GM13976 (cell line): ENCODE data around the gene ATP5F1D.
A peak's percentile ranks its signal among the peaks of the same experiment; 100 is the strongest.

Experiments used
- DNase-seq: peaks from one replicate; pipeline ENCODE4 v3.0.0; 2012; ENCODE audit warnings: low spot score
- CTCF ChIP-seq: IDR thresholded peaks from 2 replicates; pipeline ENCODE4 v1.5.1; 2012; ENCODE audit warnings: borderline replicate concordance, mild to moderate bottlenecking; ENCODE audit not compliant: insufficient read depth; ENCODE audit errors: extremely low read depth, missing control alignments, control extremely low read depth
- in situ Hi-C: fragments of 300-500 bp; cut with MboI; formaldehyde crosslinking; loops from one replicate; pipeline ENCODE4 v1.12.0; 2022; ENCODE audit warnings: low sequenced_read_pairs, mixed read lengths, inconsistent platforms; ENCODE audit not compliant: unreplicated experiment

ATP5F1D gene

DNA sequence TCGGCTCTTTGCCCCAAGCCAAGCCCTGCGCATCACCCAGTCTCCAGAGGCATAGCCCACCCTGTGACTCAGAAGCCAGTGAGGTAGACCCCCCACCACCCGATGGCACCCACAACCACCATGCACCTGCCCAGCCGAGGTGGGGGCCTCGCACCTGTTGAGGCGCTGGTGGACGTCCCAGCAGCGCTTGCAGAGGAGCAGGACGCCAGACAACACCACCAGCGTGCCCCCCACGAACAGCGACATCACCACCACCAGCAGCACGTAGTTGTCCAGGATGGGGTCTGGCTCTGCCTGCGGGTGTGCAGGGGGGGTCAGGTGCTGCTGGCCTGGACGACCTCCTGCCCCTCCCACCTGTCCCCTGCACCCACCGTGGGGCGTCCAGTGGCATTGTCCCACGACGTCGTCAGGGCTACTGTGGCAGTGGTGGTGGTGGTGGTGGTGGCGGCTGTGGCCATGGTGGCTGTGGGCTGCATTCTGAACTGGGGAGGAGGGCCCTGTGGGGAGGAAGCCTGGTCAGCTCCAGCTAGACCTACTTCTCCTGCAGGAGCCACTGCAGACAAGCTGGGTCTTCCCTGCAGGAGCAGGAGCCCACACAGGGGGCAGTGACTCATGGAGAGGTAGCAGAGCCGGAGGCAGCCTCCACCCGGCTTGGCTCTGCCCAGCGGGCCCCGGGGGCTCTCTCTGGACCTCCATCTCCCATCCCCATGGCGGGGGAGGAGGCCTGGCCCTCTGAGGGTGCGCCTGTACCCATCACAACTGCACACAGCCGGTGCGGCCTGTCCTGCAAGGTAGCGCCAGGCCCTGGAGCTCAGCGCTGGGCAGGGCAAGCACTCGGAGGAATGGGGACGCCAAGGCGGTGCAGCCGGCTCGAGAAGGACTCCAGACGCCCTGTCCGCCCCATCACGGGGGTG, 5.7 kb upstream of the ATP5F1D start:
- no peak for TF ChIP-seq CTCF
- in situ Hi-C loops: no loop called here
- no peak for DNase-seq

- in situ Hi-C loops: no loop called here
- no peak for DNase-seq
Observed at GRCh38 chr19:1236576-1236975, 5.0 kb upstream of the ATP5F1D start.

GRCh38 chr19:1237027-1237659, 4.4 kb upstream of the ATP5F1D start:
- in situ Hi-C loops: no loop called here
- no peak for TF ChIP-seq CTCF
- DNase-seq: no peak

More at GRCh38 chr19:1236576-1236975, 5.0 kb upstream of the ATP5F1D start:
- TF ChIP-seq CTCF: no peak

GRCh38 chr19:1237754-1238368, 3.7 kb upstream of the ATP5F1D start, which contains the start of gene CBARP:
TSS of gene CBARP (minus strand) at chr19:1238005. CDS start at chr19:1236100, 1,905 bp downstream.
- no peak for TF ChIP-seq CTCF
- in situ Hi-C loops: no loop called here
- DNase-seq: peak; percentile 67

- TF ChIP-seq CTCF: no peak
- in situ Hi-C loops: no loop called here
- no peak for DNase-seq
Observed at GRCh38 chr19:1238369-1239303, 2.9 kb upstream of the ATP5F1D start.
